ENCODE measurements around the gene PLCH1. TPM values are rescaled to one million over a fixed set of nuclear protein-coding genes. Genes with fewer than 3 reads are reported as not detected.

Gene PLCH1
- total and polyA plus RNA-seq, 2 donors (not counting 1 experiment from before 2014, with no cell fraction given), result under 0.01 to 0.03 TPM

- DNase-seq (ENCODE audit: low read depth in 2 of 2), result no peak
Observed at GRCh38 chr3:155549087-155549486, 195.8 kb downstream of the PLCH1 start.

DNA sequence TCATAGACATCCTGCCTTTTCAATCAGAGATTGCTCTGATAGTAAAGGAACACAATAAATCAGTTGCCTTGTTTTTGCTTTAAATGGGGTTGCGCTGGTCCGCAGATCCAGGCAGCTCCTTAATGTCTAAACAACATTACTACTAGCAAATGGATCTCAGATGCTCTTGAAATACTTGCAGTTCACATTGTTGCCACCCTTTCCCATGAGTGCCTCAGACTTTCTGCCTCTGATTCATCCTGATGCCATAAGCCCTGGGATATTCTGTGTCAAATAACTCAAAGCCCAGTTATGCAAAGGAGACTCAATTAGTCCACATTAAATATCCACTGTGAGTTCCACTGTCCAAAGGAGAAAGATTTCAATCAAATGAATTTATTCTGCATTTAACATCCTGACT is 196.7 kb downstream of the PLCH1 start:
- no peak overlapping the region for H2AFZ ChIP-seq (ENCODE audit: low read length)
- H4K20me1 ChIP-seq (ENCODE audit: control insufficient read depth, extremely low read depth, insufficient read depth, low read length), result no peaks in the 10 kb centered on the region
- H3K9me3 ChIP-seq (ENCODE audit: control insufficient read depth, insufficient read depth, low read depth, low read length), result no peaks in the 10 kb centered on the region
- no peak overlapping the region for H3K27ac ChIP-seq (ENCODE audit: insufficient read depth, low read length)
- H3K4me1 ChIP-seq (ENCODE audit: control insufficient read depth, extremely low read depth, insufficient read depth, low read length), result no peaks in the 10 kb centered on the region
- no peak for TF ChIP-seq EZH2 (IDR thresholded peaks at IDR 0.05; ENCODE audit: low read length, missing control alignments)
- TF ChIP-seq, protein P1, sequence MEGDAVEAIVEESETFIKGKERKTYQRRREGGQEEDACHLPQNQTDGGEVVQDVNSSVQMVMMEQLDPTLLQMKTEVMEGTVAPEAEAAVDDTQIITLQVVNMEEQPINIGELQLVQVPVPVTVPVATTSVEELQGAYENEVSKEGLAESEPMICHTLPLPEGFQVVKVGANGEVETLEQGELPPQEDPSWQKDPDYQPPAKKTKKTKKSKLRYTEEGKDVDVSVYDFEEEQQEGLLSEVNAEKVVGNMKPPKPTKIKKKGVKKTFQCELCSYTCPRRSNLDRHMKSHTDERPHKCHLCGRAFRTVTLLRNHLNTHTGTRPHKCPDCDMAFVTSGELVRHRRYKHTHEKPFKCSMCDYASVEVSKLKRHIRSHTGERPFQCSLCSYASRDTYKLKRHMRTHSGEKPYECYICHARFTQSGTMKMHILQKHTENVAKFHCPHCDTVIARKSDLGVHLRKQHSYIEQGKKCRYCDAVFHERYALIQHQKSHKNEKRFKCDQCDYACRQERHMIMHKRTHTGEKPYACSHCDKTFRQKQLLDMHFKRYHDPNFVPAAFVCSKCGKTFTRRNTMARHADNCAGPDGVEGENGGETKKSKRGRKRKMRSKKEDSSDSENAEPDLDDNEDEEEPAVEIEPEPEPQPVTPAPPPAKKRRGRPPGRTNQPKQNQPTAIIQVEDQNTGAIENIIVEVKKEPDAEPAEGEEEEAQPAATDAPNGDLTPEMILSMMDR (conservative IDR thresholded peaks at IDR 0.05 in 1 of 2, IDR thresholded peaks at IDR 0.05 in 1 of 2; ENCODE audit: low read depth in 1 of 2, low read length in 2 of 2), result no peak
- no peak overlapping the region for H3K4me3 ChIP-seq (replicated peaks in 1 of 4; ENCODE audit: control extremely low read depth in 1 of 4, insufficient read depth in 1 of 4, low read depth in 3 of 4, low read length in 4 of 4)
- no peaks in the 10 kb centered on the region for H3K79me2 ChIP-seq (ENCODE audit: control insufficient read depth, insufficient read depth, low read length)
- H3K36me3 ChIP-seq (ENCODE audit: control insufficient read depth, insufficient read depth, low read length), result no peaks in the 10 kb centered on the region
- no peak overlapping the region for H3K9ac ChIP-seq (ENCODE audit: insufficient read depth, low read length)
- peak in 1 of 2 donors; percentile 31 for DNase-seq (ENCODE audit: low read depth in 2 of 2)
- H3K4me2 ChIP-seq (ENCODE audit: extremely low read depth, insufficient read depth, low read length), result no peak overlapping the region
- H3K27me3 ChIP-seq (ENCODE audit: control insufficient read depth, insufficient read depth, low read length), result no peaks in the 10 kb centered on the region

More at GRCh38 chr3:155549087-155549486, 195.8 kb downstream of the PLCH1 start:
- H3K27me3 ChIP-seq (ENCODE audit: control insufficient read depth, insufficient read depth, low read length), result no peaks in the 10 kb centered on the region
- H3K27ac ChIP-seq (ENCODE audit: insufficient read depth, low read length), result no peak overlapping the region
- H3K36me3 ChIP-seq (ENCODE audit: control insufficient read depth, insufficient read depth, low read length), result no peaks in the 10 kb centered on the region
- H3K9ac ChIP-seq (ENCODE audit: insufficient read depth, low read length), result no peak overlapping the region
- no peak overlapping the region for H3K4me2 ChIP-seq (ENCODE audit: extremely low read depth, insufficient read depth, low read length)
- no peak overlapping the region for H2AFZ ChIP-seq (ENCODE audit: low read length)
- H4K20me1 ChIP-seq (ENCODE audit: control insufficient read depth, extremely low read depth, insufficient read depth, low read length), result no peaks in the 10 kb centered on the region
- no peaks in the 10 kb centered on the region for H3K4me1 ChIP-seq (ENCODE audit: control insufficient read depth, extremely low read depth, insufficient read depth, low read length)
- H3K79me2 ChIP-seq (ENCODE audit: control insufficient read depth, insufficient read depth, low read length), result no peaks in the 10 kb centered on the region
- TF ChIP-seq, protein P1 (conservative IDR thresholded peaks at IDR 0.05 in 1 of 2, IDR thresholded peaks at IDR 0.05 in 1 of 2; ENCODE audit: low read depth in 1 of 2, low read length in 2 of 2), result no peak
- no peak for TF ChIP-seq EZH2 (IDR thresholded peaks at IDR 0.05; ENCODE audit: low read length, missing control alignments)
- H3K9me3 ChIP-seq (ENCODE audit: control insufficient read depth, insufficient read depth, low read depth, low read length), result no peaks in the 10 kb centered on the region
- no peak overlapping the region for H3K4me3 ChIP-seq (replicated peaks in 1 of 4; ENCODE audit: control extremely low read depth in 1 of 4, insufficient read depth in 1 of 4, low read depth in 3 of 4, low read length in 4 of 4)

DNA sequence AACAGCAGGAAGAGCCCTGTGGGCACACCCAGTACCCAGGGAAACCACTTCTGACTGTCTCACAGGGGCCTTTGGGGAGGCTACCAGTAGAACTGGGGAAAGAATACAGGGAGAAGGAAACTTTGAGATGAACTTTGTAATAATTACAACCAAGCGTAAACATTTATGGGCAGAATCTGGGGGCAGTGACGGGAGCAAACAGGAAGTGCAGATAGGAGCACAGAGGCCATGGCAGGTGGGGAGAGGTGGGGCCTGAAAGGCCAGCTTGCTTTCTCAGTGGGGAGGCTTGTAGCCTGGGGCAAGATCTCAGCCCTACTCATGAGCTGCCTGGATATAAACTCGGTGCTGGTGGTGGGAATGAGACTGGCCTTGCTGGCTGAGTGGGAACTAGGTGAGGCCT is 209.8 kb downstream of the PLCH1 start:
- H3K27me3 ChIP-seq (ENCODE audit: control insufficient read depth, insufficient read depth, low read length), result no peaks in the 10 kb centered on the region
- no peak for DNase-seq (ENCODE audit: low read depth in 2 of 2)
- no peaks in the 10 kb centered on the region for H3K36me3 ChIP-seq (ENCODE audit: control insufficient read depth, insufficient read depth, low read length)
- no peaks in the 10 kb centered on the region for H3K4me1 ChIP-seq (ENCODE audit: control insufficient read depth, extremely low read depth, insufficient read depth, low read length)
- no peaks in the 10 kb centered on the region for H4K20me1 ChIP-seq (ENCODE audit: control insufficient read depth, extremely low read depth, insufficient read depth, low read length)
- no peak overlapping the region for H3K27ac ChIP-seq (ENCODE audit: insufficient read depth, low read length)
- H3K9me3 ChIP-seq (ENCODE audit: control insufficient read depth, insufficient read depth, low read depth, low read length), result no peaks in the 10 kb centered on the region
- TF ChIP-seq, protein P1 (conservative IDR thresholded peaks at IDR 0.05 in 1 of 2, IDR thresholded peaks at IDR 0.05 in 1 of 2; ENCODE audit: low read depth in 1 of 2, low read length in 2 of 2), result no peak
- TF ChIP-seq EZH2 (IDR thresholded peaks at IDR 0.05; ENCODE audit: low read length, missing control alignments), result no peak
- no peak overlapping the region for H3K4me2 ChIP-seq (ENCODE audit: extremely low read depth, insufficient read depth, low read length)
- no peaks in the 10 kb centered on the region for H3K79me2 ChIP-seq (ENCODE audit: control insufficient read depth, insufficient read depth, low read length)
- H2AFZ ChIP-seq (ENCODE audit: low read length), result no peak overlapping the region
- H3K4me3 ChIP-seq (replicated peaks in 1 of 4; ENCODE audit: control extremely low read depth in 1 of 4, insufficient read depth in 1 of 4, low read depth in 3 of 4, low read length in 4 of 4), result no peak overlapping the region
- no peak overlapping the region for H3K9ac ChIP-seq (ENCODE audit: insufficient read depth, low read length)
